Caco-2 (cell line): ENCODE measurements around the gene RPH3AL. TPM values are rescaled to one million over a fixed set of nuclear protein-coding genes. Genes with fewer than 3 reads are reported as not detected.

ENCODE experiments used
- BruUV-seq: library from RNA; stranded (reverse); fragments of 400-500 nt; replicated peaks from 2 replicates; lab custom pipeline; 2021; lab: Mats Ljungman, UMichigan
- CTCF ChIA-PET: fragments of 300-600 bp; sonication (Branson Sonifier 250); formaldehyde crosslinking; loops from one replicate; lab custom pipeline; 2022; ENCODE audit warnings: antibody characterized with exemption; lab: Charles Lee
- POLR2A ChIA-PET: fragments of 300-600 bp; sonication (Branson Sonifier 250); formaldehyde crosslinking; loops from one replicate; lab custom pipeline; 2022; ENCODE audit warnings: antibody characterized with exemption; lab: Charles Lee
- DNase-seq, 2 experiments: peaks; one replicate each; pipeline versions ENCODE4 v3.0.0 to v3.0.0-alpha.2; 2020 to 2022
- H3K27me3 ChIP-seq: replicated peaks from 2 replicates; pipeline ENCODE4 v1.6.0; 2011; ENCODE audit warnings: low read length; ENCODE audit not compliant: control insufficient read depth, insufficient read depth
- H3K36me3 ChIP-seq: 2 replicates; pipeline ENCODE4 v1.5.1; 2011; ENCODE audit warnings: low read length; ENCODE audit not compliant: control insufficient read depth, insufficient read depth
- H3K4me1 ChIP-seq: fragments of 250-450 bp; sonication (Bioruptor Pico); 2 replicates; pipeline ENCODE4 v1.5.1; 2020; ENCODE audit warnings: mild to moderate bottlenecking
- H3K4me3 ChIP-seq: 2 replicates; pipeline ENCODE4 v1.5.1; 2011; ENCODE audit warnings: low read depth, mild to moderate bottlenecking, control low read depth, low read length
- H3K9me3 ChIP-seq: fragments of 250-450 bp; sonication (Bioruptor Pico); 2 replicates; pipeline ENCODE4 v1.5.1; 2020; ENCODE audit warnings: mild to moderate bottlenecking, moderate library complexity
- H3K27ac Mint-ChIP-seq: one replicate; pipeline ENCODE4 v1.8.0; 2022; ENCODE audit warnings: mixed read lengths; ENCODE audit not compliant: unreplicated experiment
- H3K27me3 Mint-ChIP-seq: one replicate; pipeline ENCODE4 v1.8.0; 2022; ENCODE audit warnings: mixed read lengths; ENCODE audit not compliant: insufficient read depth, unreplicated experiment
- H3K36me3 Mint-ChIP-seq: one replicate; pipeline ENCODE4 v1.8.0; 2022; ENCODE audit warnings: mild to moderate bottlenecking, mixed read lengths; ENCODE audit not compliant: insufficient read depth, unreplicated experiment
- H3K4me1 Mint-ChIP-seq: one replicate; pipeline ENCODE4 v1.8.0; 2022; ENCODE audit warnings: low read depth, mixed read lengths; ENCODE audit not compliant: unreplicated experiment
- H3K4me3 Mint-ChIP-seq: one replicate; pipeline ENCODE4 v1.8.0; 2022; ENCODE audit warnings: mild to moderate bottlenecking, moderate library complexity, mixed read lengths; ENCODE audit not compliant: unreplicated experiment
- H3K9me3 Mint-ChIP-seq: one replicate; pipeline ENCODE4 v1.8.0; 2022; ENCODE audit warnings: mixed read lengths; ENCODE audit not compliant: unreplicated experiment
- intact Hi-C: fragments of 100-400 bp; cut with micrococcal nuclease; formaldehyde crosslinking; loops from one replicate; pipeline ENCODE4 v1.10.0; 2022; ENCODE audit not compliant: unreplicated experiment
- total RNA-seq: library from RNA; stranded (reverse); gene quantifications from 2 replicates; pipeline ENCODE4 v1.2.3, GENCODE V29; 2022
- TF ChIP-seq, protein P1 (sequence below), 2 experiments: fragments of 200-600 bp in 1 of 2; IDR thresholded peaks; 1 replicate in 1 of 2; 2 replicates in 1 of 2; pipeline versions ENCODE4 v1.5.1 to v1.8.0; 2011 to 2022; ENCODE audit warnings: antibody characterized with exemption in 1 of 2, control low read depth in 1 of 2, inconsistent platforms in 1 of 2, low read depth in 1 of 2, low read length in 1 of 2, mild to moderate bottlenecking in 1 of 2, moderate library complexity in 1 of 2; ENCODE audit not compliant: insufficient read depth in 1 of 2, severe bottlenecking in 1 of 2, unreplicated experiment in 1 of 2

Gene RPH3AL
- total RNA-seq, 1 experiment from 2014 or later, result 36.0 TPM

DNA sequence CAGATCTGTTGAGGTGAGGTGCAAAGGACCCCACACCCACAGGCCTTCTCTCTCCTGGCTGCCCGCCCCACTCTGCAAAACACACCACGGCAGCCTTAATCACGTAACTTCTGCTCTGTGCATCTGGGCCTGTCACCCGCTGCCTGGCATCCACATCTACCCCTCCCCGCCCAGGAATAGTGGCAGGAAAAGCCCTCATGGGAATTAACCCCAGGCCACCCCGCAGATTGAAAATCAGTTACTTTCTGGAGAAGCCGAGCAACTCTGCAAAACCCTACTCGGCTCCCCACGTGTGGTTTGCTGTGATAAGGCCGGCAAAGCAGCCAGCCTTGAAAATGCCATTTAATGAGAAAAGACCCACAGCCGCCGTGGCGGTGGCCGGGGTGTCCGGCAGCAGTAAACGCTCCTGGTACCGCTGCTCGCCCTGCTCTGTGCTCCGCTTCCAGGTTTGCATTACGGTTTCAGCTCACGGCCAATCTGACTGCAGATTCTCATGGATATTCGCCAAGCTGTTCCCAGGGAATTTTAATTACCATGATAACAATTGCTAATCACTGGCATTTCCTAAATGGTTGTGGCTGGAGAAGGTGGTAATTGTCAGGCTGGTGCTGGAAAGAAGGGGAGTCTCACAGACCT lies 93.1 kb downstream of the RPH3AL start:
- Mint-ChIP-seq H3K27me3 (no peaks in the 10 kb centered on the region), H3K4me3 (no peak overlapping the region), H3K27ac (no peak overlapping the region), H3K9me3 (no peaks in the 10 kb centered on the region), H3K4me1 (no peaks in the 10 kb centered on the region), H3K36me3 (peaks cover 20% of the 10 kb centered on the region)
- POLR2A ChIA-PET, result no interaction called here
- peak in 1 of 2 experiments; percentile 17 for DNase-seq
- intact Hi-C loops, result no loop called here
- Histone ChIP-seq H3K36me3 (peaks cover 1% of the 10 kb centered on the region; the same call in 1 of the 2 replicates), H3K4me3 (no peak overlapping the region), H3K9me3 (no peaks in the 10 kb centered on the region), H3K4me1 (no peaks in the 10 kb centered on the region), H3K27me3 (no peaks in the 10 kb centered on the region)
- BruUV-seq, result no TSS peak
- CTCF ChIA-PET, result no interaction called here
- TF ChIP-seq, protein P1, sequence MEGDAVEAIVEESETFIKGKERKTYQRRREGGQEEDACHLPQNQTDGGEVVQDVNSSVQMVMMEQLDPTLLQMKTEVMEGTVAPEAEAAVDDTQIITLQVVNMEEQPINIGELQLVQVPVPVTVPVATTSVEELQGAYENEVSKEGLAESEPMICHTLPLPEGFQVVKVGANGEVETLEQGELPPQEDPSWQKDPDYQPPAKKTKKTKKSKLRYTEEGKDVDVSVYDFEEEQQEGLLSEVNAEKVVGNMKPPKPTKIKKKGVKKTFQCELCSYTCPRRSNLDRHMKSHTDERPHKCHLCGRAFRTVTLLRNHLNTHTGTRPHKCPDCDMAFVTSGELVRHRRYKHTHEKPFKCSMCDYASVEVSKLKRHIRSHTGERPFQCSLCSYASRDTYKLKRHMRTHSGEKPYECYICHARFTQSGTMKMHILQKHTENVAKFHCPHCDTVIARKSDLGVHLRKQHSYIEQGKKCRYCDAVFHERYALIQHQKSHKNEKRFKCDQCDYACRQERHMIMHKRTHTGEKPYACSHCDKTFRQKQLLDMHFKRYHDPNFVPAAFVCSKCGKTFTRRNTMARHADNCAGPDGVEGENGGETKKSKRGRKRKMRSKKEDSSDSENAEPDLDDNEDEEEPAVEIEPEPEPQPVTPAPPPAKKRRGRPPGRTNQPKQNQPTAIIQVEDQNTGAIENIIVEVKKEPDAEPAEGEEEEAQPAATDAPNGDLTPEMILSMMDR (IDR thresholded peaks at IDR 0.05; ENCODE audit: insufficient read depth in 1 of 2, low read depth in 1 of 2, low read length in 1 of 2, severe bottlenecking in 1 of 2, unreplicated experiment in 1 of 2), result no peak

DNA sequence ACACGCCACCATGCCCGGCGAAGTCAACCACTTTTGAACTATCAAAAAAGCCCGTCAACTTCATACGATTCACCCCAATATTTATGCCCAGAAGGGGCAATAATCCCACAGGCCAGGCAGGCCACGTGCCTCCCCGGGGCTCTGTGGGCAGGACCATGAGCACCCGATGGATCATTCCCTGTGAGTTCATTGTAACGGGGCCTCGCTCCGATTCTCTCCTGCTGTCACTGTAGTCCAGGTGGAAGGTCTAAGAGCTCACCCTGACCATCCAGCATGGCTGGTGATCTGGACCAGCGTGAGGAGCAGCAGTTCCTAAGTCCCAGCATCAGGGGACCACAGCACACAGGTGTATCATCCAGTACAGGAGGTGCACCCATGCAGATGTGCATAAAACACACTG lies 93.7 kb downstream of the RPH3AL start:
- H3K4me3 Mint-ChIP-seq, result no peak overlapping the region
- H3K9me3 Mint-ChIP-seq, result no peaks in the 10 kb centered on the region
- intact Hi-C loops, result no loop called here
- DNase-seq, result no peak
- no peak overlapping the region for H3K27ac Mint-ChIP-seq
- BruUV-seq, result no TSS peak
- Histone ChIP-seq H3K4me1 (no peaks in the 10 kb centered on the region), H3K27me3 (no peaks in the 10 kb centered on the region), H3K36me3 (peaks cover under 1% of the 10 kb centered on the region; the same call in 1 of the 2 replicates), H3K9me3 (no peaks in the 10 kb centered on the region), H3K4me3 (no peak overlapping the region)
- POLR2A ChIA-PET, result no interaction called here
- no peaks in the 10 kb centered on the region for H3K4me1 Mint-ChIP-seq
- CTCF ChIA-PET, result no interaction called here
- no peaks in the 10 kb centered on the region for H3K27me3 Mint-ChIP-seq
- peaks cover 19% of the 10 kb centered on the region for H3K36me3 Mint-ChIP-seq
- TF ChIP-seq, protein P1 (IDR thresholded peaks at IDR 0.05; ENCODE audit: insufficient read depth in 1 of 2, low read depth in 1 of 2, low read length in 1 of 2, severe bottlenecking in 1 of 2, unreplicated experiment in 1 of 2), result no peak

DNA sequence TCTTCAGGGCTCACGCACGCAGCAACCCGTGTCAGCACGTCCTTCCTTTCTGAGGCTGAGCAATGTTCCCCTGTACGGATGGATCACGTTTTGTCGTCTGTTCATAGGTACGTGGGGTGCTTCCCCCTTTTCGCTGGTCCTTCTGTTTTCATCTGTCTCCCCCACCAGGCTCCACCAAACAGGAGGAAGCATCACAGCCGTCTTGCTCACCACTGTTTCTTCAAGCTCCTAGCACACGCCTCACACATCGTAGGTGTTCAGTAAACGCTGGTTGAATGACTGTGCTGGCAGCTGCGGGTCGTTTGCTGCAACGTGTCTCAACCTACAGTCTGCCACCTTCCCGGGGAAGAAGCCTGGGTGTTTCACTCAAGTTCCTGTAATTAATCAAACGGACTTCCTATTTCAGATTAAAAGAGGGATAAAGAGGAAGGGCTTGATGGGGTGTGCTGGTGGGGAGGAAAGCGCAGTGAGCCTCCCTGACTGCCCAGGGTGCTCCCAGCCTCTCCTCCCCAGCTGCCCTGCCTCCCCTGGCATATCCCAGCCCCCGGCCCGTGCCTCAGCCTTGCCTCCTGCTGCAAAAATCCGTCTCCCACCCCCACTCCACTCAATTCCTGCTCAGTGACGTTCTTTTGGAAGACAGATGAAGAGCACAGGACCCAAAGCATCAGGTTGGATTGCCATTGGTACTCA lies 94.4 kb downstream of the RPH3AL start:
- TF ChIP-seq, protein P1 (IDR thresholded peaks at IDR 0.05; ENCODE audit: insufficient read depth in 1 of 2, low read depth in 1 of 2, low read length in 1 of 2, severe bottlenecking in 1 of 2, unreplicated experiment in 1 of 2), result no peak
- H3K4me3 Mint-ChIP-seq, result no peak overlapping the region
- H3K27me3 ChIP-seq, result no peaks in the 10 kb centered on the region
- H3K36me3 Mint-ChIP-seq, result peaks cover 15% of the 10 kb centered on the region
- CTCF ChIA-PET, result no interaction called here
- no peaks in the 10 kb centered on the region; the same call in 1 of the 2 replicates for H3K36me3 ChIP-seq
- DNase-seq, result no peak
- BruUV-seq, result no TSS peak
- POLR2A ChIA-PET, result no interaction called here
- no peaks in the 10 kb centered on the region for H3K4me1 ChIP-seq
- H3K4me3 ChIP-seq, result no peak overlapping the region
- no peaks in the 10 kb centered on the region for H3K9me3 ChIP-seq
- no peaks in the 10 kb centered on the region for H3K4me1 Mint-ChIP-seq
- no peaks in the 10 kb centered on the region for H3K27me3 Mint-ChIP-seq
- no peak overlapping the region for H3K27ac Mint-ChIP-seq
- no peaks in the 10 kb centered on the region for H3K9me3 Mint-ChIP-seq
- intact Hi-C loops, result no loop called here
